ENCODE data around the gene POU2AF1.

DNA sequence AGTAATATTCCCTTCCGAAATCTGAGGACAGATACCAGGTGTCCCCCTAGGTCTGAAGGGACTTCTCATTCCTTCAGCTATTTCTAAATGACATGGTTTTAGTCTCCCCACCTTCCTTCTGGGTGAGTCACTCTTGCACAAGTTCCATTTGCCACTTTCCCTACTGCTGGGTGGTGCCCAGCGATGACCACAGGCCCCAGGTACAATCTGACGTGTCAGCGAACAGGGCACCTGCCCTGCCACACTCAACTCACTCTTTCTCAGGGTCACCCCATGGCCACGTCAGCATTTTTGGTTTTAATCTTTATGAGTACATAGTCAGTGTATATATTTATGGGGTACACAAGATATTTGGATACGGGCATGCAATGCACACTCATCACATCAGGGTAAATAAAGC, 17.2 kb downstream of the POU2AF1 start:
- TF ChIP-seq, protein P1, sequence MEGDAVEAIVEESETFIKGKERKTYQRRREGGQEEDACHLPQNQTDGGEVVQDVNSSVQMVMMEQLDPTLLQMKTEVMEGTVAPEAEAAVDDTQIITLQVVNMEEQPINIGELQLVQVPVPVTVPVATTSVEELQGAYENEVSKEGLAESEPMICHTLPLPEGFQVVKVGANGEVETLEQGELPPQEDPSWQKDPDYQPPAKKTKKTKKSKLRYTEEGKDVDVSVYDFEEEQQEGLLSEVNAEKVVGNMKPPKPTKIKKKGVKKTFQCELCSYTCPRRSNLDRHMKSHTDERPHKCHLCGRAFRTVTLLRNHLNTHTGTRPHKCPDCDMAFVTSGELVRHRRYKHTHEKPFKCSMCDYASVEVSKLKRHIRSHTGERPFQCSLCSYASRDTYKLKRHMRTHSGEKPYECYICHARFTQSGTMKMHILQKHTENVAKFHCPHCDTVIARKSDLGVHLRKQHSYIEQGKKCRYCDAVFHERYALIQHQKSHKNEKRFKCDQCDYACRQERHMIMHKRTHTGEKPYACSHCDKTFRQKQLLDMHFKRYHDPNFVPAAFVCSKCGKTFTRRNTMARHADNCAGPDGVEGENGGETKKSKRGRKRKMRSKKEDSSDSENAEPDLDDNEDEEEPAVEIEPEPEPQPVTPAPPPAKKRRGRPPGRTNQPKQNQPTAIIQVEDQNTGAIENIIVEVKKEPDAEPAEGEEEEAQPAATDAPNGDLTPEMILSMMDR (IDR thresholded peaks at IDR 0.05; ENCODE audit: low read depth, low read length, poor library complexity, severe bottlenecking): no peak
- TF ChIP-seq EZH2phosphoT487 (IDR thresholded peaks at IDR 0.05; ENCODE audit: borderline replicate concordance, low read length): no peak

Measured in DOHH2 (cell line).